Ishikawa (cell line): ENCODE data around the gene UHRF1.

Source experiments
- EGR1 ChIP-seq: IDR thresholded peaks from 2 replicates; pipeline ENCODE4 v1.6.1; 2012
- EP300 ChIP-seq: IDR thresholded peaks from 2 replicates; pipeline ENCODE4 v1.6.1; 2012; ENCODE audit warnings: borderline replicate concordance
- NFIC ChIP-seq: IDR thresholded peaks from 2 replicates; pipeline ENCODE4 v1.6.1; 2012
- RAD21 ChIP-seq: IDR thresholded peaks from 2 replicates; pipeline ENCODE4 v1.6.1; 2012; ENCODE audit warnings: low read depth
- TAF1 ChIP-seq: IDR thresholded peaks from 2 replicates; pipeline ENCODE4 v1.6.1; 2012; ENCODE audit warnings: low read depth, mild to moderate bottlenecking
- TEAD4 ChIP-seq: IDR thresholded peaks from 2 replicates; pipeline ENCODE4 v1.6.1; 2012
- YY1 ChIP-seq: IDR thresholded peaks from 2 replicates; pipeline ENCODE4 v1.6.1; 2012; ENCODE audit warnings: low read depth
- ZBTB7A ChIP-seq: IDR thresholded peaks from 2 replicates; pipeline ENCODE4 v1.6.1; 2012; ENCODE audit warnings: low read depth
- TF ChIP-seq, protein P1 (sequence below): IDR thresholded peaks from 2 replicates; pipeline ENCODE4 v1.6.1; 2012; ENCODE audit warnings: low read depth, mild to moderate bottlenecking

DNA sequence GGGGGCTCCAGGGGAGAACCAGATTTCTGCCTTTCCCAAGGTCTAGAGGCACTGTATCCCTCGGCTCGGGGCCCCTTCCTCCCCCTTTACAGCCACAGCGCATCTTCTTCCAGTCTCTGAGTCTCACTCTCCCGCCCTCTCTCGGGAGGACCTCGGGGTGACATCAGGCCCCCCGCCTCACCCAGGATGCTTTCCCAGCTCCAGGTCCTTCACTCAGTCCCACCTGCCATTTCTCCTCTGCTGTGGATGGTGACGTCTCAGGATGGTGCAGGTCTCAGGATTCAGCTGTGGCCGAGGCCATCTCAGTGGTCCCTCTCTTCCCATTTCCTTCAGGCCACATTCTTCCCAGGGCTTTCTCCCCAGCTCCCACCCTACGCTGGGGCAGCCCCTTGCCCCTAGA lies 46.0 kb downstream of the UHRF1 start:
- TF ChIP-seq NFIC, result no peak
- TF ChIP-seq, protein P1, sequence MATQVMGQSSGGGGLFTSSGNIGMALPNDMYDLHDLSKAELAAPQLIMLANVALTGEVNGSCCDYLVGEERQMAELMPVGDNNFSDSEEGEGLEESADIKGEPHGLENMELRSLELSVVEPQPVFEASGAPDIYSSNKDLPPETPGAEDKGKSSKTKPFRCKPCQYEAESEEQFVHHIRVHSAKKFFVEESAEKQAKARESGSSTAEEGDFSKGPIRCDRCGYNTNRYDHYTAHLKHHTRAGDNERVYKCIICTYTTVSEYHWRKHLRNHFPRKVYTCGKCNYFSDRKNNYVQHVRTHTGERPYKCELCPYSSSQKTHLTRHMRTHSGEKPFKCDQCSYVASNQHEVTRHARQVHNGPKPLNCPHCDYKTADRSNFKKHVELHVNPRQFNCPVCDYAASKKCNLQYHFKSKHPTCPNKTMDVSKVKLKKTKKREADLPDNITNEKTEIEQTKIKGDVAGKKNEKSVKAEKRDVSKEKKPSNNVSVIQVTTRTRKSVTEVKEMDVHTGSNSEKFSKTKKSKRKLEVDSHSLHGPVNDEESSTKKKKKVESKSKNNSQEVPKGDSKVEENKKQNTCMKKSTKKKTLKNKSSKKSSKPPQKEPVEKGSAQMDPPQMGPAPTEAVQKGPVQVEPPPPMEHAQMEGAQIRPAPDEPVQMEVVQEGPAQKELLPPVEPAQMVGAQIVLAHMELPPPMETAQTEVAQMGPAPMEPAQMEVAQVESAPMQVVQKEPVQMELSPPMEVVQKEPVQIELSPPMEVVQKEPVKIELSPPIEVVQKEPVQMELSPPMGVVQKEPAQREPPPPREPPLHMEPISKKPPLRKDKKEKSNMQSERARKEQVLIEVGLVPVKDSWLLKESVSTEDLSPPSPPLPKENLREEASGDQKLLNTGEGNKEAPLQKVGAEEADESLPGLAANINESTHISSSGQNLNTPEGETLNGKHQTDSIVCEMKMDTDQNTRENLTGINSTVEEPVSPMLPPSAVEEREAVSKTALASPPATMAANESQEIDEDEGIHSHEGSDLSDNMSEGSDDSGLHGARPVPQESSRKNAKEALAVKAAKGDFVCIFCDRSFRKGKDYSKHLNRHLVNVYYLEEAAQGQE, result no peak
- TF ChIP-seq YY1, result no peak
- no peak for TF ChIP-seq EP300
- TF ChIP-seq TEAD4, result no peak
- no peak for TF ChIP-seq ZBTB7A
- no peak for TF ChIP-seq TAF1
- no peak for TF ChIP-seq RAD21
- no peak for TF ChIP-seq EGR1
